ENCODE results near the gene TMEM115.

TMEM115 gene

DNA sequence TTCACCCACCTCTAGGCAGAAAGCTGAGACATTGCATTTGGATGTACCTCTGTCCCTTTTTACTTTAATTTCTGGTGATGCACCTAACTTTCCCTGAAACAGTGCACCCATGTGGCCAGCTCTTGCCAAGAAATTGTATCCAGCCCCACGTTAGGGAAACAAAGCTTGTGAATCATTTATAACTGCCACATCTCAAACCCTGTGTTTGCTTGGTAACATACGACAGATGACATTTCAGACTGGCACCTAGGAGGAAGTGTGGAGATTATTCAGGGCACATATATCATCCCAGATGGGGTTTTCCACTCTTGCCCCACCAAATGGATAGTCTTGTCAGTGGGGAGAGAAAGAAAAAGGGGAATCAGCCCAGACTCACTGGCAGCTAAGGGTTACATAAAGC is 6.5 kb downstream of the TMEM115 start:
- no peak for ATAC-seq (ENCODE audit: low read depth)
- H3K36me3 ChIP-seq (ENCODE audit: low read depth): peaks cover 26% of the 10 kb centered on the region
- no peak for DNase-seq (ENCODE audit: low spot score)
- no peak overlapping the region for H3K4me3 ChIP-seq (ENCODE audit: severe bottlenecking)
- H3K27ac ChIP-seq (ENCODE audit: poor library complexity, severe bottlenecking): no peak overlapping the region
- H3K27me3 ChIP-seq (ENCODE audit: insufficient read depth, poor library complexity, severe bottlenecking): no peaks in the 10 kb centered on the region
- peaks cover 13% of the 10 kb centered on the region for H3K4me1 ChIP-seq (ENCODE audit: insufficient read depth, poor library complexity, severe bottlenecking)
- TF ChIP-seq CTCF (IDR thresholded peaks at IDR 0.05; ENCODE audit: poor library complexity, severe bottlenecking): peak; percentile 52
- H3K9me3 ChIP-seq (ENCODE audit: severe bottlenecking): no peaks in the 10 kb centered on the region

GRCh38 chr3:50351323-50351697 is 8.0 kb downstream of the TMEM115 start:
- TF ChIP-seq CTCF (IDR thresholded peaks at IDR 0.05; ENCODE audit: poor library complexity, severe bottlenecking): no peak
- Histone ChIP-seq H3K36me3 (ENCODE audit: low read depth) (peaks cover 15% of the 10 kb centered on the region), H3K4me3 (ENCODE audit: severe bottlenecking) (peak overlapping the region; percentile 80), H3K27ac (ENCODE audit: poor library complexity, severe bottlenecking) (peak overlapping the region; percentile 53), H3K4me1 (ENCODE audit: insufficient read depth, poor library complexity, severe bottlenecking) (peaks cover 4% of the 10 kb centered on the region), H3K27me3 (ENCODE audit: insufficient read depth, poor library complexity, severe bottlenecking) (no peaks in the 10 kb centered on the region), H3K9me3 (ENCODE audit: severe bottlenecking) (no peaks in the 10 kb centered on the region)
- DNase-seq (ENCODE audit: low spot score) (no peak), ATAC-seq (ENCODE audit: low read depth) (peak; percentile 2; the same call in 2 of the 3 replicates)

DNA sequence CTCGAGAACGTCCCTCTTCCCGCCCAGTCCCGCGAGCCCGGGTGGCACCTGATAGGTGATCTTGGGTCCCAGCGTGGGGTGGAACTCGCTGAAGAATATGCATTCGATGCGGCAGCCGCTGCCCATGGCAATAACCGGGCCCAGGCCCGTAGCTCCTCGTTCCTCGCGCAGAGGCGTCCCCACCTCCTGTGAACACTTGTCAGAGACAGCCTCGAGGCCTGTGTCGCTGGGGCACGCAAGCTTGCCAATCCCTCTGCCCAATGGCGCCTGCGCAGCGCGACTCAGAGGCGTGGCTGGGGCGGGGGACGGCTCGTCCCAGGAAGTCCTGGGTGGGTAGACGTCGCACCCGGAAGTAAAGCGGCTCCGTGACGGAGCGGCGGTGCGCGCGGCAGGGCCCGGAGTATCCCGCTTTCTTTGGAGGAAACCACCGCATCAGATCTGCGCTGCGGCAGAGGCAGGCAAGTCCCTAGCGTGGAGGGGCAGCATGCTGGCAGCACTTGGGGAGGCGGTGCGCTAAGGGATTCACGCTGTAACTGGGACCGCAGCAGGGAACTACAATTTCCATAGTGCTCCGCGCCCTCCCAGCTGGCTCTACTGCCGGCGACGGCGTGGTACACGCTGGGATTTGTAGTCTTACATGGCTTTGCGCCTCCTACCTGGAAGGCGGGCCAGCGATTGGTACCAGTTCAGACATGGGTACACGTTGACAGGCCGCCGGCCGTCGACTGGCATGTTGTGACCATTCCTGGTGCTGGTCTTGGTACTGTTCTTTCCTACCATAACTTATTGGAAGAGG is 8.6 kb downstream of the TMEM115 start, which contains the start of the genes CYB561D2 and NPRL2:
Gene CYB561D2, plus strand, starts transcription at position 336 of the 796 bp plus-strand sequence. CDS start 572 bp downstream, outside the sequence.
Gene NPRL2, minus strand, starts transcription at position 249 of the 796 bp plus-strand sequence. Its CDS starts 123 bp downstream, at position 126.
- Histone ChIP-seq H3K4me1 (ENCODE audit: insufficient read depth, poor library complexity, severe bottlenecking) (no peaks in the 10 kb centered on the region), H3K9me3 (ENCODE audit: severe bottlenecking) (no peaks in the 10 kb centered on the region), H3K27ac (ENCODE audit: poor library complexity, severe bottlenecking) (peak within 1 kb of the TSS; percentile 53), H3K36me3 (ENCODE audit: low read depth) (peaks cover 12% of the 10 kb centered on the region; the same call in 1 of the 2 replicates), H3K4me3 (ENCODE audit: severe bottlenecking) (peak within 1 kb of the TSS; percentile 80), H3K27me3 (ENCODE audit: insufficient read depth, poor library complexity, severe bottlenecking) (no peaks in the 10 kb centered on the region)
- peak; percentile 88 for ATAC-seq (ENCODE audit: low read depth)
- TF ChIP-seq CTCF (IDR thresholded peaks at IDR 0.05; ENCODE audit: poor library complexity, severe bottlenecking): no peak
- peak; percentile 95 for DNase-seq (ENCODE audit: low spot score)

DNA sequence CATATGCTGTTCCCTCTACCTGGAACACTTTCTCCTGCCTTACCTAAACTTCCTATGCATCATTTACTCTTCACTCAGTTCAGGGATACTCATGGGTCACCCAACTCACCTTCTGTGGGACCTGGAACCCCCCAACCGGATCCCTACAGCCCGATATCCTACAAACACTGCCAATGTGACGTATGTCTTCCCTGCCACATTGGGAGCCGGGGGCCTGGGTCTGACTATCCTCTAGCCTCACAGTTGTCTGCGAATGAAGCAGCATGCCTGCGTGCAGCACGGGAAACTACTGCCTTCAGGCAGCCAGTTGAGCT is 9.2 kb downstream of the TMEM115 start:
- Histone ChIP-seq H3K36me3 (ENCODE audit: low read depth) (peaks cover 12% of the 10 kb centered on the region; the same call in 1 of the 2 replicates), H3K4me1 (ENCODE audit: insufficient read depth, poor library complexity, severe bottlenecking) (no peaks in the 10 kb centered on the region), H3K4me3 (ENCODE audit: severe bottlenecking) (peak overlapping the region; percentile 80), H3K27me3 (ENCODE audit: insufficient read depth, poor library complexity, severe bottlenecking) (no peaks in the 10 kb centered on the region), H3K9me3 (ENCODE audit: severe bottlenecking) (no peaks in the 10 kb centered on the region), H3K27ac (ENCODE audit: poor library complexity, severe bottlenecking) (peak overlapping the region; percentile 53)
- no peak for DNase-seq (ENCODE audit: low spot score)
- ATAC-seq (ENCODE audit: low read depth): no peak
- no peak for TF ChIP-seq CTCF (IDR thresholded peaks at IDR 0.05; ENCODE audit: poor library complexity, severe bottlenecking)
